GM12878 (cell line): ENCODE data around the gene UQCRH. TPM values are rescaled to one million over a fixed set of nuclear protein-coding genes. Genes with fewer than 3 reads are reported as not detected.

ENCODE experiments used
- ATF3 ChIP-seq: IDR thresholded peaks from 2 replicates; pipeline ENCODE4 v1.6.1; 2011; ENCODE audit warnings: low read depth, mild to moderate bottlenecking, low read length, moderate library complexity, borderline replicate concordance; ENCODE audit errors: extremely low read depth
- BCLAF1 ChIP-seq: fragments of 450-650 bp; IDR thresholded peaks from 2 replicates; pipeline ENCODE4 v1.6.1; 2017; ENCODE audit warnings: antibody characterized with exemption, mild to moderate bottlenecking, moderate library complexity
- GABPA ChIP-seq: IDR thresholded peaks from 2 replicates; pipeline ENCODE4 v1.6.1; 2014; ENCODE audit warnings: antibody characterized with exemption, low read depth, mild to moderate bottlenecking, inconsistent platforms
- GATAD2B ChIP-seq: fragments of 450-650 bp; conservative IDR thresholded peaks from 2 replicates; pipeline ENCODE4 v1.6.1; 2017; ENCODE audit warnings: low read depth, mild to moderate bottlenecking, moderate library complexity
- HDAC6 ChIP-seq: fragments of 200-600 bp; sonication (generic); IDR thresholded peaks from one replicate; pipeline ENCODE4 v1.8.0; 2017; ENCODE audit warnings: antibody characterized with exemption; ENCODE audit not compliant: unreplicated experiment
- JUNB ChIP-seq: IDR thresholded peaks from 2 replicates; pipeline ENCODE4 v1.6.1; 2016; ENCODE audit warnings: antibody characterized with exemption, mild to moderate bottlenecking
- MAX ChIP-seq: IDR thresholded peaks from 2 replicates; pipeline ENCODE4 v1.6.1; 2012; ENCODE audit warnings: low read depth, low read length, improper control_type of control experiment
- MEF2B ChIP-seq: fragments of 450-650 bp; IDR thresholded peaks from 2 replicates; pipeline ENCODE4 v1.6.1; 2018; ENCODE audit warnings: mild to moderate bottlenecking, moderate library complexity; ENCODE audit not compliant: partially characterized antibody, poor library complexity, severe bottlenecking
- MTA3 ChIP-seq: IDR thresholded peaks from 2 replicates; pipeline ENCODE4 v1.6.1; 2012; ENCODE audit warnings: low read length, inconsistent platforms, borderline replicate concordance
- NFYA ChIP-seq: IDR thresholded peaks from 2 replicates; pipeline ENCODE4 v1.6.1; 2011; ENCODE audit warnings: low read depth, mild to moderate bottlenecking, low read length, improper control_type of control experiment, borderline replicate concordance
- PAX8 ChIP-seq: fragments of 450-650 bp; IDR thresholded peaks from 2 replicates; pipeline ENCODE4 v1.6.1; 2017; ENCODE audit warnings: mild to moderate bottlenecking, moderate library complexity
- POU2F2 ChIP-seq: IDR thresholded peaks from 3 replicates; pipeline ENCODE4 v1.6.1; 2011; ENCODE audit warnings: low read depth, mild to moderate bottlenecking, low read length, borderline replicate concordance
- RCOR1 ChIP-seq: conservative IDR thresholded peaks from 2 replicates; pipeline ENCODE4 v1.6.1; 2012; ENCODE audit warnings: low read depth, low read length, improper control_type of control experiment
- REST ChIP-seq: IDR thresholded peaks from 2 replicates; pipeline ENCODE4 v1.6.1; 2012; ENCODE audit warnings: mild to moderate bottlenecking, low read depth, low read length
- SRF ChIP-seq, 2 experiments: IDR thresholded peaks; 2 replicates each; pipeline ENCODE4 v1.6.1; 2011; ENCODE audit warnings: low read depth in 2 of 2, low read length in 2 of 2, mild to moderate bottlenecking in 1 of 2, moderate library complexity in 1 of 2
- STAT3 ChIP-seq: IDR thresholded peaks from 2 replicates; pipeline ENCODE4 v1.6.1; 2011; ENCODE audit warnings: low read depth, low read length, improper control_type of control experiment
- SUZ12 ChIP-seq: fragments of 200-600 bp; sonication (generic); IDR thresholded peaks from one replicate; pipeline ENCODE4 v1.6.1; 2018; ENCODE audit warnings: antibody characterized with exemption, mild to moderate bottlenecking; ENCODE audit not compliant: unreplicated experiment
- TCF12 ChIP-seq: IDR thresholded peaks from 2 replicates; pipeline ENCODE4 v1.6.1; 2011; ENCODE audit warnings: low read depth, mild to moderate bottlenecking, low read length
- ZBTB33 ChIP-seq: fragments of 450-650 bp; IDR thresholded peaks from 2 replicates; pipeline ENCODE4 v1.6.1; 2017; ENCODE audit warnings: mild to moderate bottlenecking
- ZNF24 ChIP-seq: fragments of 450-650 bp; IDR thresholded peaks from 2 replicates; pipeline ENCODE4 v1.6.1; 2017; ENCODE audit warnings: antibody characterized with exemption, mild to moderate bottlenecking
- polyA plus RNA-seq, 11 experiments: library from polyadenylated mRNA; depleted of rRNA in 4 of 11; unstranded in 6 of 11; stranded (reverse) in 5 of 11; fragments of >200 nt; fragmentation: Nextera tagmentation in 4 of 11; fragmentation: Illumina TruSeq in 1 of 11; extraction: Ambion mirVana in 4 of 11; extraction: Trizol in 1 of 11; gene quantifications; 1 replicate in 1 of 11; 2 replicates in 10 of 11; pipeline versions ENCODE4 v1.2.1 to v1.2.3, GENCODE V29; 2011 to 2016; ENCODE audit warnings: inconsistent platforms in 2 of 11, missing spikeins in 2 of 11, low read depth in 1 of 11
- total RNA-seq, 4 experiments: library from RNA; depleted of rRNA in 3 of 4; stranded (reverse); fragments of >200 nt in 3 of 4; fragmentation: Illumina TruSeq in 1 of 4; extraction: Trizol in 1 of 4; gene quantifications; 2 replicates each; pipeline versions ENCODE4 v1.2.1 to v1.2.3, GENCODE V29; 2013 to 2021

The UQCRH gene
- total and polyA plus RNA-seq, 10 of the 15 experiments (the other 5 are each of a cell fraction or from before 2014, with no cell fraction given): 363 to 1,782 (median 597) TPM

- TF ChIP-seq BCLAF1 (no peak), POU2F2 (peak; percentile 86), MEF2B (peak; percentile 6), ZBTB33 (no peak), STAT3 (no peak), ZNF24 (no peak), ATF3 (no peak), TCF12 (no peak), HDAC6 (no peak), GABPA (no peak), PAX8 (no peak), SRF (IDR thresholded peaks at IDR 0.05; ENCODE audit: low read depth in 2 of 2, low read length in 2 of 2) (no peak), MTA3 (no peak), SUZ12 (no peak), MAX (no peak), GATAD2B (no peak), RCOR1 (no peak), NFYA (no peak), JUNB (no peak), REST (no peak)
Observed at GRCh38 chr1:46333300-46334029, 30.0 kb downstream of the UQCRH start (continued).
